ENCODE results near the gene PSME1. TPM values are rescaled to one million over a fixed set of nuclear protein-coding genes. Genes with fewer than 3 reads are reported as not detected.

The PSME1 gene
- total and polyA plus RNA-seq, 2 of the 13 experiments (the other 11 are each of a cell fraction or from before 2014, with no cell fraction given) = 159 to 608 TPM

GRCh38 chr14:24115422-24116127 lies 20.4 kb upstream of the PSME1 start (continued):
- TF ChIP-seq ATF2 (CRISPR knock-in tag; IDR thresholded peaks at IDR 0.05) = no peak
- peak; percentile 28; the same call in 1 of the 2 replicates for TF ChIP-seq PBX3 (CRISPR knock-in tag; IDR thresholded peaks at IDR 0.05; ENCODE audit: borderline replicate concordance)
- TF ChIP-seq U2AF1 (optimal IDR thresholded peaks at IDR 0.05; ENCODE audit: low read depth, low read length) = no peak
- TF ChIP-seq DBP (CRISPR knock-in tag; IDR thresholded peaks at IDR 0.05; ENCODE audit: not compliant biosample characterization) = peak; percentile 65
- peak; percentile 76 for TF ChIP-seq BRCA1 (CRISPR knock-in tag; IDR thresholded peaks at IDR 0.05)
- TF ChIP-seq NR1H2 (CRISPR knock-in tag; IDR thresholded peaks at IDR 0.05; ENCODE audit: borderline replicate concordance, low read depth) = no peak
- no peak for TF ChIP-seq ARNTL (CRISPR knock-in tag; IDR thresholded peaks at IDR 0.05)
- no peak for TF ChIP-seq ZFP36L2 (CRISPR knock-in tag; IDR thresholded peaks at IDR 0.05)
- TF ChIP-seq GATAD1 (CRISPR knock-in tag; IDR thresholded peaks at IDR 0.05) = no peak
- no peak for TF ChIP-seq ZFP91 (CRISPR knock-in tag; IDR thresholded peaks at IDR 0.05; ENCODE audit: borderline replicate concordance)
- peak; percentile 66; the same call in 1 of the 2 replicates for TF ChIP-seq ZNF274 (CRISPR knock-in tag; IDR thresholded peaks at IDR 0.05)
- no peak for TF ChIP-seq CBX1 (IDR thresholded peaks at IDR 0.05; ENCODE audit: low read depth)
- TF ChIP-seq MZF1 (CRISPR knock-in tag; IDR thresholded peaks at IDR 0.05; ENCODE audit: borderline replicate concordance) = peak; percentile 98
- TF ChIP-seq ZNF224 (CRISPR knock-in tag; IDR thresholded peaks at IDR 0.05) = 0 out of 2 replicates have a peak, but pooled peaks have one; percentile 9
- no peak for TF ChIP-seq SOX6 (IDR thresholded peaks at IDR 0.05)
- no peak for TF ChIP-seq SOX6 (CRISPR knock-in tag; IDR thresholded peaks at IDR 0.05)
- TF ChIP-seq GABPB1 (CRISPR knock-in tag; IDR thresholded peaks at IDR 0.05) = no peak
- TF ChIP-seq ZNF207 (IDR thresholded peaks at IDR 0.05; ENCODE audit: borderline replicate concordance) = no peak
- TF ChIP-seq NR2C2 (CRISPR knock-in tag; IDR thresholded peaks at IDR 0.05; ENCODE audit: borderline replicate concordance) = no peak
- TF ChIP-seq AFF4 (CRISPR knock-in tag; IDR thresholded peaks at IDR 0.05) = no peak
- 0 out of 2 replicates have a peak, but pooled peaks have one; percentile 27 for TF ChIP-seq PAF1 (CRISPR knock-in tag; IDR thresholded peaks at IDR 0.05)
- no peak for TF ChIP-seq ZNF564 (CRISPR knock-in tag; IDR thresholded peaks at IDR 0.05)

Data from HepG2 (cell line).